ENCODE results near the gene CHRNA4. TPM values are rescaled to one million over a fixed set of nuclear protein-coding genes. Genes with fewer than 3 reads are reported as not detected.

The CHRNA4 gene
- total and polyA plus RNA-seq, 2 of the 4 experiments (the other 2 are of a cell fraction), result not detected

DNA sequence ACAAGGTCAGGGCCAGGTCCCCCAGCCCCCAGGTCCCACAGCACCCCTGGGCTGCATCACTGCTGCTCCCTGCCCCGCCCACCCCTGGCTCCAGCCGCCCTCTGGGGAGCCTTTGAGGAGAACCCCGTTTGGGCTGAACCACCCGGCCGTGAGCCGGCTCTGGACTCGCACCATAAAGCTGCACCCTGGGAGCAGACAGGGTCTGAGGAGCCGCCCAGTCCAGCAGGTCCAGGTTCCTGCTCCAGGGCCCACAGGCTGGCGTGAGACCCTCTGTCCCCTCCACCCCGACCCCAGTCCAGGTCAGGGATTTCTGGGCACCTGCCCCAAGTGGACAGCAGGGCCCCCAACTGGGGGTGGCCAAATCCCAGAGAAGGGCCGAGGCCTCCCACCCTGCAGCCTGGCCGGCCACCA, 8.3 kb downstream of the CHRNA4 start:
- H4K20me1 ChIP-seq (ENCODE audit: insufficient read depth, low read length), result no peaks in the 10 kb centered on the region
- no peaks in the 10 kb centered on the region for H3K36me3 ChIP-seq (ENCODE audit: control insufficient read depth, insufficient read depth, low read length)
- H2AK5ac ChIP-seq (ENCODE audit: low read depth, low read length), result no peak overlapping the region
- H3K9ac ChIP-seq (ENCODE audit: low read depth, low read length), result no peak overlapping the region
- H3K9me3 ChIP-seq (ENCODE audit: control insufficient read depth, insufficient read depth, low read length), result peaks cover 3% of the 10 kb centered on the region; the same call in 1 of the 2 replicates
- ATAC-seq (ENCODE audit: low read depth), result no peak
- no peak overlapping the region for H3K14ac ChIP-seq (replicated peaks; ENCODE audit: low read depth, low read length)
- TF ChIP-seq SMC3 (IDR thresholded peaks at IDR 0.05; ENCODE audit: low read depth, low read length) (no peak), MAZ (IDR thresholded peaks at IDR 0.05; ENCODE audit: borderline replicate concordance, low read depth, low read length) (no peak), CHD1 (IDR thresholded peaks at IDR 0.05; ENCODE audit: low read depth, low read length) (no peak), RCOR1 (IDR thresholded peaks at IDR 0.05; ENCODE audit: insufficient replicate concordance, low read length) (no peak)
- TF ChIP-seq, protein P1, sequence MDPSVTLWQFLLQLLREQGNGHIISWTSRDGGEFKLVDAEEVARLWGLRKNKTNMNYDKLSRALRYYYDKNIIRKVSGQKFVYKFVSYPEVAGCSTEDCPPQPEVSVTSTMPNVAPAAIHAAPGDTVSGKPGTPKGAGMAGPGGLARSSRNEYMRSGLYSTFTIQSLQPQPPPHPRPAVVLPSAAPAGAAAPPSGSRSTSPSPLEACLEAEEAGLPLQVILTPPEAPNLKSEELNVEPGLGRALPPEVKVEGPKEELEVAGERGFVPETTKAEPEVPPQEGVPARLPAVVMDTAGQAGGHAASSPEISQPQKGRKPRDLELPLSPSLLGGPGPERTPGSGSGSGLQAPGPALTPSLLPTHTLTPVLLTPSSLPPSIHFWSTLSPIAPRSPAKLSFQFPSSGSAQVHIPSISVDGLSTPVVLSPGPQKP (IDR thresholded peaks at IDR 0.05; ENCODE audit: borderline replicate concordance, low read depth, low read length), result no peak
- TF ChIP-seq, protein P2, sequence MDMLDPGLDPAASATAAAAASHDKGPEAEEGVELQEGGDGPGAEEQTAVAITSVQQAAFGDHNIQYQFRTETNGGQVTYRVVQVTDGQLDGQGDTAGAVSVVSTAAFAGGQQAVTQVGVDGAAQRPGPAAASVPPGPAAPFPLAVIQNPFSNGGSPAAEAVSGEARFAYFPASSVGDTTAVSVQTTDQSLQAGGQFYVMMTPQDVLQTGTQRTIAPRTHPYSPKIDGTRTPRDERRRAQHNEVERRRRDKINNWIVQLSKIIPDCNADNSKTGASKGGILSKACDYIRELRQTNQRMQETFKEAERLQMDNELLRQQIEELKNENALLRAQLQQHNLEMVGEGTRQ (IDR thresholded peaks at IDR 0.05; ENCODE audit: low read depth, low read length), result no peak
- H4K91ac ChIP-seq (ENCODE audit: insufficient read depth, low read depth, low read length), result no peak overlapping the region
- no peak overlapping the region for H3K4me3 ChIP-seq (ENCODE audit: insufficient read depth, low read depth, low read length)
- H2BK120ac ChIP-seq (ENCODE audit: low read depth, low read length), result no peak overlapping the region
- no peak overlapping the region for H4K5ac ChIP-seq (ENCODE audit: low read depth, low read length)
- H2BK15ac ChIP-seq (ENCODE audit: low read depth, low read length), result no peak overlapping the region
- no peak overlapping the region for H3K23ac ChIP-seq (ENCODE audit: low read depth, low read length)
- H4K8ac ChIP-seq (ENCODE audit: low read depth in 2 of 2, low read length in 2 of 2), result no peak overlapping the region
- H2BK20ac ChIP-seq (ENCODE audit: low read depth, low read length), result no peak overlapping the region
- H2AK9ac ChIP-seq (replicated peaks; ENCODE audit: low read depth, low read length, poor library complexity), result no peak overlapping the region
- no peak overlapping the region for H2AFZ ChIP-seq (replicated peaks; ENCODE audit: low read length, poor library complexity)
- ChIA-PET POLR2A (ENCODE audit: unreplicated experiment) (no interaction called here), CTCF (no interaction called here)
- in situ Hi-C loops (cut with MboI; ENCODE audit: low sequenced_read_pairs) (no loop called here), intact Hi-C loops (cut with micrococcal nuclease) (no loop called here), dilution Hi-C loops (cut with HindIII; ENCODE audit: low sequenced_read_pairs, unreplicated experiment) (no loop called here)
- no peak overlapping the region for H3K4me2 ChIP-seq (ENCODE audit: low read depth, low read length)
- no peak for DNase-seq
- no peaks in the 10 kb centered on the region for H3K4me1 ChIP-seq (ENCODE audit: control insufficient read depth, insufficient read depth, low read length)
- no peak overlapping the region for H3K18ac ChIP-seq (ENCODE audit: low read depth, low read length)
- no peak overlapping the region for H3K4ac ChIP-seq (ENCODE audit: low read depth, low read length)
- WGBS, 2 experiments (ENCODE audit: extremely low coverage in 2 of 2, insufficient read length in 1 of 2), result 66% methylated on average over 3 of the region's 12 CpGs; no CpG with 5 or more reads in 1 of the 2 experiments
- H3K79me1 ChIP-seq (ENCODE audit: low read depth in 1 of 2, low read length in 2 of 2), result no peaks in the 10 kb centered on the region
- H3K56ac ChIP-seq (ENCODE audit: extremely low read depth, insufficient read depth, low read length), result no peak overlapping the region
- peaks cover 4% of the 10 kb centered on the region; the same call in 1 of the 2 replicates for H3K27me3 ChIP-seq (ENCODE audit: control insufficient read depth, insufficient read depth, low read length)
- no peak overlapping the region for H2BK5ac ChIP-seq (ENCODE audit: low read depth, low read length, poor library complexity, severe bottlenecking)
- H3K9me1 ChIP-seq (ENCODE audit: insufficient read depth, low read length), result no peaks in the 10 kb centered on the region
- H3K27ac ChIP-seq (ENCODE audit: insufficient read depth, low read length), result no peak overlapping the region
- BruUV-seq (replicated peaks), result no TSS peak
